ENCODE results near the gene MTA3. TPM values are rescaled to one million over a fixed set of nuclear protein-coding genes. Genes with fewer than 3 reads are reported as not detected.

MTA3 gene
- total and polyA plus RNA-seq, 11 donors: 11.9 to 31.8 (median 23.3) TPM

DNA sequence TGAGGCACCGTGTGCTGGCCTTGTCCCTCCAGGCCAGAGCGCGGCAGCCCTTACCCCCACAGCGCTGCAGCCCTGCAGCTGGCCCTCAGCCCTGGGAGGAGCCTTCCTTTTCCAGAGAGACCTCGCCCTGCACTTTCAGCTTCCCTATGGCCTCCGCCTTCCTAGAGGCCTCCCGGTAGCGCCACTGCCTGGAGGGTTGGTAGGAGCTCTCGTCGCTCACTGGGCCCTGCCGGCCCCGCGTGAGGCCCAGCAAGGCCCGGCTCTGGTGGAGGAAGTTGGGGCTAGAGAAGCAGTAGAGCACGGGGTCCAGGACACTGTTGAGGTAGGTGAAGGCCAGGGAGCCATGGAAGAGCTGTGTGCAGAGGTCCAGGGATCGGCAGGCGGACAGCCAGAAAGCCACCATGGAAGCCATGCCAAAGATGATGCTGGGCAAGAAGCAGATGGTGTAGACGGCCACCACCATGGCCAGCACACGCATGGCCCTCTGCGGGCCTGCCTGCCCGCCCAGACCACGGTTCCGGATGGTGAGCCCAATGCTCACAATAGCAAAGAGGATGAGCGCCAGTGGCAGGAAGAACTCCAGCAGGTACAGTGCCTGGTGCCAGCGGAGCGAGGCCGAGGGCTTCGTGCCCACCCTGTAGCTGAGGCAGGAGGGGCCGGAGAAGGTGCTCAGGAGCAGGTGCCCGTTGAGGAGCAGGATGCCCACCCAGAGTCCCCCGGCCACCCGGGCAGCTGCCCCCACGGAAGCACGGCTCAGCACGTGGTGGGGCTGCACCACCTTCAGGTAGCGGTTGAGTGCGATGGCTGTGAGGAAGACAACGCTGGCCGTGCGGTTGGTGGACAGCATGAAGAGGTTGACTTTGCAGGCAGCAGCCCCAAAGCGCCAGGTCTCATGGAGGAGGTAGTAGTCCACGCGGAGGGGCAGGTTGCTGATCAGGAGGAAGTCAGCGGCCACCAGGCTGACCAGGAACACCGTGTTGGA, 194.7 kb downstream of the MTA3 start:
- 94 to 97% (median 96%) methylated on average over 38 to 45 of the region's 45 CpGs for WGBS, 4 donors
- H3K27ac ChIP-seq: no peak overlapping the region
- ATAC-seq (no peak), DNase-seq (no peak)
- H3K4me1 ChIP-seq: no peaks in the 10 kb centered on the region
- H3K4me3 ChIP-seq: peak overlapping the region in 1 of 12 donors; percentile 8
- no peaks in the 10 kb centered on the region for H3K36me3 ChIP-seq
- no peak for TF ChIP-seq POLR2A (IDR thresholded peaks at IDR 0.05)
- TF ChIP-seq, protein P1, sequence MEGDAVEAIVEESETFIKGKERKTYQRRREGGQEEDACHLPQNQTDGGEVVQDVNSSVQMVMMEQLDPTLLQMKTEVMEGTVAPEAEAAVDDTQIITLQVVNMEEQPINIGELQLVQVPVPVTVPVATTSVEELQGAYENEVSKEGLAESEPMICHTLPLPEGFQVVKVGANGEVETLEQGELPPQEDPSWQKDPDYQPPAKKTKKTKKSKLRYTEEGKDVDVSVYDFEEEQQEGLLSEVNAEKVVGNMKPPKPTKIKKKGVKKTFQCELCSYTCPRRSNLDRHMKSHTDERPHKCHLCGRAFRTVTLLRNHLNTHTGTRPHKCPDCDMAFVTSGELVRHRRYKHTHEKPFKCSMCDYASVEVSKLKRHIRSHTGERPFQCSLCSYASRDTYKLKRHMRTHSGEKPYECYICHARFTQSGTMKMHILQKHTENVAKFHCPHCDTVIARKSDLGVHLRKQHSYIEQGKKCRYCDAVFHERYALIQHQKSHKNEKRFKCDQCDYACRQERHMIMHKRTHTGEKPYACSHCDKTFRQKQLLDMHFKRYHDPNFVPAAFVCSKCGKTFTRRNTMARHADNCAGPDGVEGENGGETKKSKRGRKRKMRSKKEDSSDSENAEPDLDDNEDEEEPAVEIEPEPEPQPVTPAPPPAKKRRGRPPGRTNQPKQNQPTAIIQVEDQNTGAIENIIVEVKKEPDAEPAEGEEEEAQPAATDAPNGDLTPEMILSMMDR (IDR thresholded peaks at IDR 0.05): no peak
- H3K9me3 ChIP-seq: no peaks in the 10 kb centered on the region
- intact Hi-C loops (cut with DNase I): no loop called here
- H3K27me3 ChIP-seq: no peaks in the 10 kb centered on the region

DNA sequence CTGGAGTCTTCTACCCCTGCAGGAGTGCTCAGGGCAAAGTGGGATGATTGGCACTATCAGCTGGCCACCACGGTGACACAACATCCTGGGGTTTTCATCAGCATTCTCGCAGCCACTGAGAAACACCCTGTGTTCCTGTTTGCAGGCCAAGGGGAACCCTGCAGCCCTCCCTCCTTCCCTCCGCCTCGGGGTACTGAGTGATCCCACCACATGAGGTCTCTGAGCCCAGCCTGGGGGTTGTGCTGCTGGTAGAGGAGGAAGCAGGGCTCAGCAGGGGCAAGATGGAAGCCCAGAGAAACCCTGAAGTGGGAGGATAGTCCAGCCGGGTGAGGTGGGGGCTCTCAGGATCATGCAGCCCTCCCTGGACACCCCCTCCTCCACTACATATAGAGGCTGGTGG, 195.7 kb downstream of the MTA3 start, which contains the start of gene OXER1:
Gene OXER1 (minus strand): TSS at position 40 of the 400 bp plus-strand sequence. CDS start 73 bp downstream, outside the sequence.
- ATAC-seq: peak in 1 of 4 donors; percentile 9
- no peaks in the 10 kb centered on the region for H3K9me3 ChIP-seq
- no peak for DNase-seq
- H3K36me3 ChIP-seq: no peaks in the 10 kb centered on the region
- 63 to 72% (median 67%) methylated on average over 4 to 5 of the region's 5 CpGs for WGBS, 4 donors
- H3K4me3 ChIP-seq: no peak within 1 kb of the TSS
- H3K27me3 ChIP-seq: no peaks in the 10 kb centered on the region
- TF ChIP-seq, protein P1 (IDR thresholded peaks at IDR 0.05): no peak
- no peak for TF ChIP-seq POLR2A (IDR thresholded peaks at IDR 0.05)
- no peaks in the 10 kb centered on the region for H3K4me1 ChIP-seq
- intact Hi-C loops (cut with DNase I): no loop called here
- no peak within 1 kb of the TSS for H3K27ac ChIP-seq

DNA sequence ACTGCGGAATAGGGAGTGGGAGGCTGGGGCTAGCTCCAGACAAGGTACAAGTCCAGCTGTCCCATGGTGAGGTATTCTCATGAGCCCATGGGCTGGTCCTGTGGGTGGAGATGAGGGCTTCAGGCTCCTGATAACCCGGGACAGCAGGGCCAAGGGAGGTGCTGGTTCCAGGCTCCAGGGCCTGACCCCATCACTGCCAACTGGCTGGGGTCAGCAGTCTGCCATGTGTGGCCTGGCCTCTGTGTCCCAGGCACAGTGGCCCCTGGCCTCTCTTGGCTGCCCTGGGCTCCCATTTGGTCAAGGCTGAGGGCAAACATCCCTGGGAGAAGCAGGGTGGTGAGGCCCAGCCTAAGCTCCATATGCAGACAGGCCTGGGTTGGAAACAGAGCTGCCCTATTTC, 196.5 kb downstream of the MTA3 start:
- no peaks in the 10 kb centered on the region for H3K27me3 ChIP-seq
- H3K36me3 ChIP-seq: no peaks in the 10 kb centered on the region
- H3K4me1 ChIP-seq: no peaks in the 10 kb centered on the region
- 83 to 100% (median 91%) methylated on average over 1 to 2 of the region's 2 CpGs for WGBS, 4 donors
- no peaks in the 10 kb centered on the region for H3K9me3 ChIP-seq
- DNase-seq (no peak), ATAC-seq (no peak)
- no peak for TF ChIP-seq POLR2A (IDR thresholded peaks at IDR 0.05)
- TF ChIP-seq, protein P1 (IDR thresholded peaks at IDR 0.05): no peak
- no peak overlapping the region for H3K4me3 ChIP-seq
- H3K27ac ChIP-seq: no peak overlapping the region
- intact Hi-C loops (cut with DNase I): no loop called here

DNA sequence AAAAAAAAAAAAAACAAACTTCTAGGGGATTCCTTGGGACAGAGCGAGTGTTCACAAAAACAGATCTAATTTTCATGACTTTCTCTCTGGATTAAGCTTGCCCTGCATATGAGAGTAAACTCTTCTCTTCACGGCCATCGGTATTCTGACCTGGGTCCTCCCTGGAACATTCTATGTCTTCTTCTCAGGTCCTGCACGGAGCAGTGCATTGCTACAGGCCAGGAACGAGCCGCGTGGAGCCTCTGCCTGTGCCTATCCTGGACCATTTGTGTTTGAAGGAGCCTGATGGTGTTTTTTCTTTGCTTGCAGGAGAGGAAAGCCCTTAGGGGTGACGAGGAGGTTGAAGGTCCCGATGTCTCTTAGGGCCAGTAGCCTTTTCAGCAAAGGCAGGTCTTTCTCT, 197.3 kb downstream of the MTA3 start:
- Histone ChIP-seq H3K36me3 (no peaks in the 10 kb centered on the region), H3K4me1 (no peaks in the 10 kb centered on the region), H3K27me3 (no peaks in the 10 kb centered on the region), H3K4me3 (no peak overlapping the region), H3K9me3 (no peaks in the 10 kb centered on the region), H3K27ac (no peak overlapping the region)
- DNase-seq (no peak), ATAC-seq (no peak)
- WGBS, 4 donors: 94 to 96% (median 94%) methylated on average over 9 of the region's 9 CpGs
- TF ChIP-seq, protein P1 (IDR thresholded peaks at IDR 0.05): no peak
- TF ChIP-seq POLR2A (IDR thresholded peaks at IDR 0.05): no peak
- intact Hi-C loops (cut with DNase I): no loop called here
